K562 treated with DMSO at 1 percent for 4 hours (cell line): ENCODE results near the gene VASH2. TPM values are rescaled to one million over a fixed set of nuclear protein-coding genes. Genes with fewer than 3 reads are reported as not detected.

Experiments
- total RNA-seq: library from RNA; unstranded; fragments of 300-600 nt; gene quantifications from 2 replicates; pipeline ENCODE4 v1.2.3, GENCODE V29; 2022; ENCODE audit not compliant: insufficient read depth

Gene VASH2
- not detected in 2 replicates for total RNA-seq

GRCh38 chr1:212950243-212951125 is at the start of gene VASH2:
TSS of gene VASH2 (plus strand) at chr1:212950541. CDS start at chr1:212951543, 1,002 bp downstream.

GRCh38 chr1:213015099-213016050 is 65.0 kb downstream of the VASH2 start, which contains the start of gene ANGEL2:
TSS of gene ANGEL2 (minus strand) at chr1:213015867. CDS start at chr1:213015671, 196 bp downstream.

Other genes starting within 250 kb of the VASH2 start
- 30.1 and 43.3 TPM in 2 replicates for gene NSL1, start 158.8 kb upstream of the VASH2 start, total RNA-seq
- gene TATDN3, start 158.6 kb upstream of the VASH2 start, total RNA-seq, result 17.1 and 20.0 TPM in 2 replicates
- gene SPATA45, start 102.9 kb upstream of the VASH2 start, total RNA-seq, result not detected in 2 replicates
- gene FLVCR1, start 92.3 kb upstream of the VASH2 start, total RNA-seq, result 1.8 and 4.9 TPM in 2 replicates
- gene ANGEL2, start 65.3 kb downstream of the VASH2 start, total RNA-seq, result 12.1 and 19.2 TPM in 2 replicates
- gene RPS6KC1, start 100.7 kb downstream of the VASH2 start, total RNA-seq, result 11.5 and 15.6 TPM in 2 replicates